Stimulated activated CD4-positive, alpha-beta T cell treated with anti-CD3 and anti-CD28 coated beads, Interleukin-15, amount 100 ng/mL, for 24 hours (primary cell): ENCODE measurements around the gene STPG1.

Experiments used
- DNase-seq: peaks from one replicate; pipeline ENCODE4 v3.0.0-alpha.2; 2020

Gene STPG1

DNA sequence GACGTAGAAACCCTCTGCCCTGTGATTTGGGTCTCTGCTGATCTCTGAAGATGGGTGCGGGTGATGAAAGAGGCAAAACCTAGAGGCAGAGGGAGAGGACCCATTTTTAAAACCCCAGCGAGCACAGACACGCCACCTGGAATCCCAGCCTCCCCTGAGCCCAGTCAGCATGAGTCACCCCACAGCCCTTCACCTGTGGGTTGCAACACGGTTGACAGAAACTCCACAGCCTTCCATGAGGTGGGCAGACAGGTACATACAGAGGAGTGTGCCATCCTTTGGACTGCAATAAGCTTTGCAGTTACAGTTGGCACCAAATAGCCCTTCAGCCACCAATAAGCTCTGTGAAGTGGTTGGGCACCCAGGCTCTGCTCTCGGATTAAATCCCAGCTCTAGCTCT, 96.5 kb downstream of the STPG1 start:
- DNase-seq = no peak

DNA sequence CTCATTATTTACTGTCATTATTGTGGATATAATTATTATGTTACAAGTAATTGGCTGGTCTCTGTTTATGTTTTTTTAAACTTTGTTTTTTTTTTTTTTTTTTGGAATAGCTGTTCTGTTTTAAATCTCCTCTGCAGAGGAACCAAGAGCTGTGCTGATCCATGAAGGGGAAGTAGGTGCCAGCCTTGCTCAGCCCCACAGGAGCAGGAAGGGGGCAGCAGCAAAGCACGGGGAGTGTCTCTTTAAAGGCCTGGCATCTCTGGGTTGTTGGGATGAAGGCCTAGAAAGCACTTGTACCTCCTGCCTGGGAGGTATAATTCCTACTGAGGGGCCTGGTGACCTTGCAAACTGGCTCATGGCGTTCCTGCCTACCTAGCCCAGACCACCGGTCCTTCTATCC, 96.9 kb downstream of the STPG1 start:
- no peak for DNase-seq

DNA sequence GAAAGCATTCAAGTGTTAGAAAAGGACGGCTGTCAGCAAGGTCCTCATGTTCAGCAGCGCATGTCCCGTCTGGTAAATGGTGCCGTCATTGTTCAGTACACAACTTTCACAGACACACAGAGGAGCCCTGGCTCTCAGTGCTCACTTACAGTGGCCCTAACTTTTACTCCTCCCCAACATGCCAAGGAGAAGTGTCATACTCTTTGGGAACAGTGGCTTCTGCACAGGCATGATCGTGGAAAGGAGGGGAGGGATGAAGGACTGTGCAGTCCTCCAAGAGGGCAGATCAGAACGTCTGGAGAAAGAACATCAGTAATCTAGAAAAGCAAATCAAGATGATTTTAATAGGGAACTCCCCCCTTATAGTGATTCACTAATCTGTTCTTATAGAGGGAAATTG, 98.2 kb downstream of the STPG1 start:
- DNase-seq = no peak

GRCh38 chr1:24311741-24312140, 101.8 kb downstream of the STPG1 start:
- DNase-seq = no peak

DNA sequence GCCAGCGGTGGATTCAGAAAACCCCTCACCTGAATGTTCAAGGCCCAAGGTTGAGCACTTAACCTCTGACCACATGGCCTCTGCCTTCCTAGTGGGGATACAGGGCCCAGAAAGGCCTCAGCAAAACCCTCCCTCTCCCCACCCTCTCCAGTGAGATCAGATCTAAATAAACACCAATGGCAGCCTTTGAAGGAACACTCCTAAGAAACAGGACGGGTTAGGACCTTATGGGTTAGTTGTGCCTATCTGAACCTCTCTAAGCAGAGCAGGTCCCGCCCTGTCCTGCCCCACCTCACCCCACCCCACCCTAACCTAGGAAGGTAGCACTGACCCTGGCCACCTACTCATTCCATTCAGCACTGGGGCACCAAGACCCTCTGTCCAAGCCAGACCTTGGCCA, 102.3 kb downstream of the STPG1 start:
- DNase-seq = no peak

DNA sequence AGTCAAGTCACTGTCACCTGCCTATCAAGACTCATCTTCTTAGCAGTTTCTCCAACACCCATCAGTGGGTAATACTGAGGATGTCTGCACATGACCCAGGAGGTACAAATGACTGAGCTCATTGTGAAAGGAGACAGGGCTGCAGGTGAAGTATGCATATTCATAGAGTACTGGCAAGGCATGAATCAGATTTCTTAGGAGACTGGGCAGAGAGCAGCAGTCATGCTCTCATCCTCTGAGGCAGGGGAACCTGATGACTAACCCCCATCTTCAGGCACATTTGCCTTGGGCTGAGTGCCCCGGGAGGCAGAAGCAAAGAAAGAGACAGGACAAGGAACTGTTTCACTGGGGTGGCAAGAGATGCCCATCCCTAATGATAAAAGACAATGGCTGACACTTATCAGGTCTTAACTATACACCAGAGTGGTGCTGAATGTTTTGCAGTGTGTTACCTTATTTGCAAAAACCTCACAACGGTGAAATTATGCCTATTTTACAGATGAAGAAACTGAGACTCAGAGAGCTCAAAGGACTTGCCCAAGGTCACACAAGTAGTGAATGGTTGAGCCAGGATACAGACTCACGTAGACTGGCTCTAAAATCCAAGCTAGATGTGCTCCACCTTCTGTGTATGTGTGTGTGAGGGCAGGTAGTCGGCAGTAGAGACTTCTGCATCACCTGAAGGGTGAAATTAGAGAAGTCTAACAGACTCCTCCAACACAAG, 103.7 kb downstream of the STPG1 start:
- DNase-seq = peak; percentile 42

GRCh38 chr1:24308365-24309015, 105.1 kb downstream of the STPG1 start:
- DNase-seq = no peak
